DMS114 treated with DMSO at 0.1 percent for 48 hours (cell line): Measurements from ENCODE around the gene ZFYVE9.
"Not testable (repeated sequence)": the region's sequence is repeated elsewhere in the genome, so short reads cannot be mapped to it uniquely, and the experiment has no call there.

Experiments used
- DNase-seq: peaks from one replicate; lab custom pipeline; 2025; ENCODE audit not compliant: unreplicated experiment; lab: John Stamatoyannopoulos, UW

Gene ZFYVE9

DNA sequence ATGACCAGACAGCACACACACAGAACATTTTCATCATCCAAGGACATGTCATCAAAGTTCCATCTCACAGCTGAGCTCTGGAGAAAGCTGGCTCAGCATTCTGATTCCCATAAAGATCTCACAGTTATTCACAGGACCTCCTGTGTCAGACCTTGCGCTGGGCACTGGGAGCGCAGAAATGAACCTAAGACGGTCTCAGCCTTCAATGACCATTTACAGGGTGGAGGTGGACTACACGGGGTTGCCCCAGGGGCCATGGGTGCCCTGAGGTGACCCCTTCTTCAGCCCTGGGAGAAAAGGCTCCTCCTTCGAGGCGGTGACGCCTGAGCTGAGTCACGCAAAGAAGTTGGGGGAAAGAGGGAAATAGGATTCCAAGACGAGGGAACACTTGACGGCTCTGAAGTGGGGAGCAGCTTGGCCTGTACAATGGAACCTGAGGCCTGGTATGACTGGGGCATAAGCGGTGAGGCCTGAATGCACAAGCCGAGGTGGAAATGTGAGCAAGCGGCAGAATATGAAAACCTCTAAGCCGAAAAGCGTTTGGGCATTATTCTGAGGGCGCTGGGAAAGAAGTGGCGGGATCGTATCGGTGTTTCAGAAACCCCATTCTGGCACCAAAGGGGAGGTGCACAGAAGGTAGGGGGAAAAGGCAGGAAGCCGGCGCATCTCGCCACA, 223.3 kb downstream of the ZFYVE9 start:
- no peak for DNase-seq

GRCh38 chr1:52365746-52366516, 224.0 kb downstream of the ZFYVE9 start, which contains the start of gene CC2D1B:
Gene CC2D1B, minus strand, starts transcription at chr1:52366205. Its CDS starts 1,585 bp downstream, at chr1:52364620.
- DNase-seq = peak; percentile 97

DNA sequence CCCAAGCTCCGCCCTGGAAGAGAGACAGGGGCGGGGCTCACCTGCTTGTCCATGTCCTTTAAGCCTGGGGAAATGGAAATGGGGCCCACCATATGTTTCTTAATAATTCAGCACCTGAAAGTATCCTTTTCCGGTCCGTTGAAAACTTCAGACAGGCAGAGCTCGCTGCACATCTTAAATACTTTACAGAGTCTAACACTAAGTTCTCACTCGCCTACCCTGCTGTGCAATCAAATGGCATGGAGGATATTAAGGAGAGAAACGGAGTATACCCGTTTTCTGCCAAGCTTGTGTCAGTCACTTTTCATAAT, 224.6 kb downstream of the ZFYVE9 start:
- DNase-seq = no peak

DNA sequence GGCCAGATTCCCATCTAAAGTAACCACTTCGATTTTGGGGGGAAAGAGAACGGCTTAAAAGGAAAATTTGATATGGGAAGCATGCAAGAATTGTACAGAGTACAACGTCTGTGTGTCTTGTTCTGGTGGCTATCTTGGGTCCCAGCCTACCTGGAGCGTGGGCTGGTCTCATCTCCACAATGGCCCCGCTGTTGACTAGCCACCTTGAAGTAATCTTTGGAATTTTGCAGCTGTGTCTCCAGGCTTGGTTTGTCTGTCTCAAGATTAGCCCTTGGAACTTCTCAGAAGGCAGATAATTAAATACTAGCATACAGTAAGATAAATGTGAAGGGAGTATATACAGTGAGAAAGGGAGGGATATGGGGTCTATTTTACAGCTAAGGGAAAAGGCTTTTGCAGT, 225.4 kb downstream of the ZFYVE9 start:
- DNase-seq = no peak

DNA sequence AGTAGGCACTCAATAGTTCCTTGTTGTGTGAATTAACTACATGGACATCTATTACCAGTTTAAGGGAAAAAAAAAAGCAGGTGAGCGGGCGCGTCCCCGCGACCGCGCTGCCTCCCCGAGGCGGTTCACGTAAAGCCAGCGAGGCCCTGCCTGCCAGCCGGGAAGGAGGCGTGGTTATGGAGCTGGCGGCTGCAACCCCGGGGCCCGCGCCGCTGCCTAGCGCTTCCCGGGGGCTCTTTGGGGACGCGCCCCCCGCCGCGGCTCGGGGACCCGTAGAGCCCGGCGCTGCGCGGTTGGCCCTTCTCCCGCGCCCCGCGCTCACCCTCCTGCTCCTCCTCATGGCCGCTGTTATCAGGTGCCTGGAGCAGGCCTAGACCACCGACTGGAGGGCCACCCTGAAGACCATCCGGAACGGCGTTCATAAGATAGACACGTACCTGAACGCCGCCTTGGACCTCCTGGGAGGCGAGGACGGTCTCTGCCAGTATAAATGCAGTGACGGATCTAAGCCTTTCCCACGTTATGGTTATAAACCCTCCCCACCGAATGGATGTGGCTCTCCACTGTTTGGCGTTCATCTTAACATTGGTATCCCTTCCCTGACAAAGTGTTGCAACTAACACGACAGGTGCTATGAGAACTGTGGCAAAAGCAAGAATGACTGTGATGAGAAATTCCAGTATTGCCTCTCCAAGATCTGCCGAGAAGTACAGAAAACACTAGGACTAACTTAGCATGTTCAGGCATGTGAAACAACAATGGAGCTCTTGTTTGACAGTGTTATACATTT, 226.7 kb downstream of the ZFYVE9 start:
- peak; percentile 36 for DNase-seq

GRCh38 chr1:52369851-52370250, 228.0 kb downstream of the ZFYVE9 start:
- DNase-seq = not testable (repeated sequence)

DNA sequence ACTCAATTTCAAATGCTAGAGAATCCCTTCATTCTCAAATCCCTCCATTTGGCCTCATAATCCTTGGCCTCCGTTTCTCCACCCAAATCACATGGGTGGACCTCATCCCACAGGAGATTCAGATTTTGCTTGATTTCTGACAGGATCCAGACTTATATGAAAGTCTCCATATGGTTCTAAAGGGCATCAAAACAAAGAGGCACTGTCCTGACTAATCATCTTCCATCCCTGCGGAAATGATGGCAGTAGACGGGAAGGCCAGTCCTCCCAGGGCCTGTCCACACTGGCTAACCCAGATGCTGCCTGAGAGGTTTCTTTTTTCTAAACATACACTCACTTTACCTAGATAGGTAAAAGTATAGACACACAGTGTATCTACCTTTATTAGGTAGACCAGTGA, 243.5 kb downstream of the ZFYVE9 start:
- DNase-seq = no peak

DNA sequence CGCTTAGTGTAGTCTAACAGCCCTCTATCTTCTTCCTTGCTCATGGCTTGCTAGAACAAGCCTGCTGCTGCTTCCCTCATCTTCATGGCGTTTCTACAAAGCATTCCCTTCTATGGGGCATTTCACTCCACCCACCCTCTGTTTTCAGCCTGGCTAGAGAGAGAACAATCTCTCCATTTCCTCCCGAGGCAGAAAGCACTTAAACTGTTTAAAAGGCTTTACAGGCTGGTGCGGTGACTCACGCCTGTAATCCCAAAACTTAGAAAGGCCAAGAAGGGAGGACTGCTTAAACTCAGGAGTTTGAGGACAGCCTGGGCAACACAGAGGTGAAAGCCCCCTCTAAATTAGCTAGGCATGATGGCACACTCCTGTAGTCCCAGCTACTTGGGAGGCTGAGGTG, 244.6 kb downstream of the ZFYVE9 start:
- no peak for DNase-seq

DNA sequence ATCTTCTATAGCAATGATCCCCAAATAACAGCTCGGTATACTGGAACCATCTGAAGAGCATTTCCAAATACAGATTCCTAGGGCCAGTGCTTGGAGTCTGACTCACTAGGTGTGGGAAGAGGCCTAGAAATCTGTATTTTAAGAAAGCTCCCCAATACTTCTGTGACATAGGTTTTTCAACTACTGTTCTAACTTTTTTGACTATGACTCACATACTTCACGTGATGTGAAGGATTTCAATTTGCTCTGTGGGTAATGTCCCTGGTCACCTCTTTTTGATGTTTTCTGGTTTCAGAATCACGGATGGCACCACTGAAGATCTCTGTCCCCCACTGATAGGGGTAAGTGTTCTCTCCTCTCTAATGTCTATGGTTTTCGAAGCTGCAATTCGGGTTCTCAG, 251.3 kb downstream of the ZFYVE9 start:
- no peak for DNase-seq
